Endothelial cell of umbilical vein (primary cell): ENCODE measurements around the gene PRKG1. TPM values are rescaled to one million over a fixed set of nuclear protein-coding genes. Genes with fewer than 3 reads are reported as not detected.

Source experiments
- BruUV-seq: library from RNA; stranded (reverse); fragments of 400-500 nt; replicated peaks from 2 replicates; lab custom pipeline; 2021; lab: Mats Ljungman, UMichigan
- CTCF ChIA-PET: fragments of 300-600, 350-600 bp; sonication (Branson Sonifier 250); formaldehyde crosslinking; loops from one replicate; lab custom pipeline; 2021; ENCODE audit warnings: antibody characterized with exemption, inconsistent platforms; lab: Charles Lee
- POLR2A ChIA-PET: fragments of 300-600, 350-600 bp; sonication (Branson Sonifier 250); formaldehyde crosslinking; loops from one replicate; lab custom pipeline; 2021; ENCODE audit warnings: antibody characterized with exemption, inconsistent platforms; lab: Charles Lee
- DNase-seq: peaks from one replicate; pipeline ENCODE4 v3.0.0-alpha.2; 2011; ENCODE audit warnings: low read depth, low spot score
- FAIRE-seq: peaks from 2 replicates; lab custom pipeline; 2011; peaks lifted over from hg19 to GRCh38; lab: Jason Lieb, UNC
- H2AFZ ChIP-seq: 2 replicates; pipeline ENCODE4 v1.6.0; 2012; ENCODE audit warnings: low read depth, low read length, control low read depth, inconsistent platforms
- H3K27ac ChIP-seq: 2 replicates; pipeline ENCODE4 v1.5.1; 2011; ENCODE audit warnings: low read depth, mild to moderate bottlenecking, control low read depth, low read length, moderate library complexity; ENCODE audit not compliant: insufficient read depth
- H3K27me3 ChIP-seq, 2 experiments: 2 replicates each; pipeline versions ENCODE4 v1.6.0 to v1.6.1; 2011; ENCODE audit warnings: low read length in 2 of 2, mixed read lengths in 1 of 2; ENCODE audit not compliant: control insufficient read depth in 2 of 2, insufficient read depth in 2 of 2
- H3K36me3 ChIP-seq, 2 experiments: 2 replicates in 1 of 2; 3 replicates in 1 of 2; pipeline ENCODE4 v1.5.1; 2011; ENCODE audit warnings: low read length in 2 of 2, mild to moderate bottlenecking in 1 of 2, moderate library complexity in 1 of 2; ENCODE audit not compliant: control insufficient read depth in 2 of 2, insufficient read depth in 2 of 2; ENCODE audit errors: extremely low read depth in 1 of 2
- H3K4me1 ChIP-seq: 3 replicates; pipeline ENCODE4 v1.5.1; 2011; ENCODE audit warnings: mild to moderate bottlenecking, low read length; ENCODE audit not compliant: control insufficient read depth, insufficient read depth; ENCODE audit errors: extremely low read depth
- H3K4me2 ChIP-seq: 2 replicates; pipeline ENCODE4 v1.6.1; 2011; ENCODE audit warnings: low read length, control low read depth, mixed read lengths; ENCODE audit not compliant: insufficient read depth
- H3K4me3 ChIP-seq, 3 experiments: fragments of 200-600 bp in 1 of 3; sonication (generic), shearing (Covaris generic) in 1 of 3; replicated peaks in 1 of 3; 2 replicates each; pipeline ENCODE4 v1.5.1; 2011 to 2016; ENCODE audit warnings: control low read depth in 3 of 3, low read length in 3 of 3, mild to moderate bottlenecking in 2 of 3, inconsistent platforms in 1 of 3, low read depth in 1 of 3, moderate library complexity in 1 of 3; ENCODE audit not compliant: insufficient read depth in 1 of 3
- H3K79me2 ChIP-seq: 2 replicates; pipeline ENCODE4 v1.6.0; 2012; ENCODE audit warnings: low read length, inconsistent platforms; ENCODE audit not compliant: control insufficient read depth, insufficient read depth
- H3K9ac ChIP-seq: replicated peaks from 2 replicates; pipeline ENCODE3; 2011; ENCODE audit warnings: low read length, control low read depth; ENCODE audit not compliant: insufficient read depth; ENCODE audit errors: extremely low read depth
- H3K9me1 ChIP-seq: replicated peaks from 3 replicates; pipeline ENCODE4 v1.6.0; 2011; ENCODE audit warnings: mild to moderate bottlenecking, low read length; ENCODE audit not compliant: control insufficient read depth, insufficient read depth; ENCODE audit errors: extremely low read depth
- H3K9me3 ChIP-seq: replicated peaks from 2 replicates; pipeline ENCODE4 v1.5.1; 2012; ENCODE audit warnings: low read length, inconsistent platforms; ENCODE audit not compliant: control insufficient read depth, insufficient read depth
- H4K20me1 ChIP-seq: replicated peaks from 2 replicates; pipeline ENCODE3; 2011; ENCODE audit warnings: mild to moderate bottlenecking, low read length; ENCODE audit not compliant: control insufficient read depth, insufficient read depth; ENCODE audit errors: extremely low read depth
- CTCF ChIP-seq, 2 donors: IDR thresholded peaks; 1 replicate in 1 of 2; 2 replicates in 1 of 2; pipeline ENCODE4 v1.5.1; 2011; ENCODE audit warnings: low read length in 2 of 2, mild to moderate bottlenecking in 2 of 2, moderate library complexity in 2 of 2, control low read depth in 1 of 2, inconsistent platforms in 1 of 2, low read depth in 1 of 2; ENCODE audit not compliant: insufficient read depth in 1 of 2; ENCODE audit errors: extremely low read depth in 1 of 2
- EZH2 ChIP-seq: IDR thresholded peaks from 2 replicates; pipeline ENCODE4 v1.6.1; 2012; ENCODE audit warnings: borderline replicate concordance, low read depth, mild to moderate bottlenecking, moderate library complexity, low read length, inconsistent platforms; ENCODE audit not compliant: severe bottlenecking
- FOS ChIP-seq: IDR thresholded peaks from 2 replicates; pipeline ENCODE4 v1.6.1; 2011; ENCODE audit warnings: mild to moderate bottlenecking, low read length, moderate library complexity, borderline replicate concordance; ENCODE audit not compliant: insufficient read depth
- GATA2 ChIP-seq: IDR thresholded peaks from 2 replicates; pipeline ENCODE4 v1.7.0; 2011; ENCODE audit warnings: low read depth, mild to moderate bottlenecking, moderate library complexity, mixed read lengths, low read length; ENCODE audit not compliant: insufficient read length, insufficient read depth
- JUN ChIP-seq: IDR thresholded peaks from 2 replicates; pipeline ENCODE4 v1.6.1; 2011; ENCODE audit warnings: borderline replicate concordance, low read depth; ENCODE audit not compliant: insufficient read length, insufficient read depth
- MAX ChIP-seq: IDR thresholded peaks from 2 replicates; pipeline ENCODE4 v1.6.1; 2011; ENCODE audit not compliant: insufficient read depth, insufficient read length
- MYC ChIP-seq: IDR thresholded peaks from one replicate; pipeline ENCODE4 v1.6.1; 2011; ENCODE audit warnings: mild to moderate bottlenecking, low read depth, low read length
- POLR2A ChIP-seq: IDR thresholded peaks from 2 replicates; pipeline ENCODE4 v1.6.1; 2012; ENCODE audit warnings: low read depth, mild to moderate bottlenecking, control low read depth, low read length
- POLR2AphosphoS5 ChIP-seq: IDR thresholded peaks from 2 replicates; pipeline ENCODE4 v1.6.1; 2012; ENCODE audit warnings: low read depth, mild to moderate bottlenecking, control low read depth, low read length, moderate library complexity; ENCODE audit not compliant: insufficient read depth
- dilution Hi-C: fragments of 300-500 bp; cut with MboI; formaldehyde crosslinking; loops from one replicate; pipeline ENCODE4 v1.15.0; 2019; ENCODE audit warnings: low sequenced_read_pairs; ENCODE audit not compliant: extremely low pct_ligation_motif_present
- intact Hi-C: fragments of 100-400 bp; cut with micrococcal nuclease; formaldehyde crosslinking; loops from one replicate; pipeline ENCODE4 v1.10.0; 2022
- polyA plus RNA-seq, 4 experiments: library from polyadenylated mRNA; depleted of rRNA in 3 of 4; stranded (reverse) in 3 of 4; unstranded in 1 of 4; fragments of >200 nt; gene quantifications; 2 replicates each; pipeline versions ENCODE4 v1.2.1 to v1.2.3, GENCODE V29; 2011 to 2012; ENCODE audit warnings: missing spikeins in 1 of 4
- total RNA-seq: library from RNA; stranded (reverse); gene quantifications from 2 replicates; pipeline ENCODE4 v1.2.3, GENCODE V29; 2021

Gene PRKG1
- total and polyA plus RNA-seq, 2 donors (not counting 3 experiments of a cell fraction or from before 2014, with no cell fraction given), result 0.01 to 0.18 TPM

GRCh38 chr10:51406581-51406980, 332.3 kb downstream of the PRKG1 start:
- Histone ChIP-seq H3K4me2 (no peak overlapping the region), H3K9me1 (no peaks in the 10 kb centered on the region), H3K9ac (no peak overlapping the region), H3K79me2 (no peaks in the 10 kb centered on the region), H2AFZ (no peak overlapping the region), H3K36me3 (no peaks in the 10 kb centered on the region), H3K9me3 (no peaks in the 10 kb centered on the region), H4K20me1 (no peaks in the 10 kb centered on the region), H3K27me3 (no peaks in the 10 kb centered on the region), H3K4me1 (no peaks in the 10 kb centered on the region), H3K27ac (no peak overlapping the region), H3K4me3 (no peak overlapping the region)
- DNase-seq, result no peak
- TF ChIP-seq MYC (no peak), POLR2AphosphoS5 (no peak), EZH2 (no peak), CTCF (IDR thresholded peaks at IDR 0.05; ENCODE audit: extremely low read depth in 1 of 2, insufficient read depth in 1 of 2, low read depth in 1 of 2, low read length in 2 of 2) (no peak), FOS (no peak), POLR2A (no peak), JUN (no peak), MAX (no peak), GATA2 (no peak)
- no TSS peak for BruUV-seq
- FAIRE-seq, result no peak
- intact Hi-C loops (no loop called here), dilution Hi-C loops (no loop called here)
- ChIA-PET CTCF (interaction anchor here (1.5 kb wide), 1 partner anchor 16 kb away, joined by 7 read pairs; no protein-coding TSS in a partner anchor), POLR2A (no interaction called here)
